ENCODE results near the gene MED13L.

- TF ChIP-seq CTCF (IDR thresholded peaks at IDR 0.05): no peak
- no peak for TF ChIP-seq EP300 (IDR thresholded peaks at IDR 0.05)
Observed at GRCh38 chr12:116265351-116266147, 11.9 kb downstream of the MED13L start.
